Ishikawa (cell line): Measurements from ENCODE around the gene QPRT.

ENCODE experiments used
- CEBPB ChIP-seq: IDR thresholded peaks from 2 replicates; pipeline ENCODE4 v1.6.1; 2012
- CREB1 ChIP-seq: IDR thresholded peaks from 2 replicates; pipeline ENCODE4 v1.6.1; 2012; ENCODE audit warnings: low read depth
- EGR1 ChIP-seq: IDR thresholded peaks from 2 replicates; pipeline ENCODE4 v1.6.1; 2012
- EP300 ChIP-seq: IDR thresholded peaks from 2 replicates; pipeline ENCODE4 v1.6.1; 2012; ENCODE audit warnings: borderline replicate concordance
- FOXM1 ChIP-seq: IDR thresholded peaks from 2 replicates; pipeline ENCODE4 v1.6.1; 2012; ENCODE audit warnings: low read depth, borderline replicate concordance
- NFIC ChIP-seq: IDR thresholded peaks from 2 replicates; pipeline ENCODE4 v1.6.1; 2012
- RAD21 ChIP-seq: IDR thresholded peaks from 2 replicates; pipeline ENCODE4 v1.6.1; 2012; ENCODE audit warnings: low read depth
- TAF1 ChIP-seq: IDR thresholded peaks from 2 replicates; pipeline ENCODE4 v1.6.1; 2012; ENCODE audit warnings: low read depth, mild to moderate bottlenecking
- TCF12 ChIP-seq: IDR thresholded peaks from 2 replicates; pipeline ENCODE4 v1.6.1; 2012; ENCODE audit warnings: low read depth
- TEAD4 ChIP-seq: IDR thresholded peaks from 2 replicates; pipeline ENCODE4 v1.6.1; 2012
- YY1 ChIP-seq: IDR thresholded peaks from 2 replicates; pipeline ENCODE4 v1.6.1; 2012; ENCODE audit warnings: low read depth
- ZBTB7A ChIP-seq: IDR thresholded peaks from 2 replicates; pipeline ENCODE4 v1.6.1; 2012; ENCODE audit warnings: low read depth
- TF ChIP-seq, protein P1 (sequence below): IDR thresholded peaks from 2 replicates; pipeline ENCODE4 v1.6.1; 2012; ENCODE audit warnings: low read depth, mild to moderate bottlenecking
- TF ChIP-seq, protein P2 (sequence below): IDR thresholded peaks from 2 replicates; pipeline ENCODE4 v1.6.1; 2012
- TF ChIP-seq, protein P3 (sequence below): IDR thresholded peaks from 2 replicates; pipeline ENCODE4 v1.6.1; 2012

The QPRT gene

DNA sequence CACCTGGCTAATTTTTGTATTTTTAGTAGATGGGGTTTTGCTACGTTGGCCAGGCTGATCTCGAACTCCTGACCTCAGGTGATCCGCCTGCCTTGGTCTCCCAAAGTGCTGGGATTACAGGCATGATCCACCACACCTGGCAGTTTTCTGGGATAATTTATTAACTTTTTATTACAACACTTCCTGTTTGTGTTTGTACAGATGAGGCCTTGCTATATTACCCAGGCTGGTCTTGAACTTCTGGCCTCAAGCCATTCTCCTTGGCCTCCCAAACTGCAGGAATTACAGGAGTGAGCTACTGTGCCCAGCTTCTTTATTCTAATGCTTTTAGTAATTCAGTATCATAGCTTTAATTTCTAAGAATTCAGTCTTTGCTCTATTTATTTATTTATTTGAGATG, 32.0 kb upstream of the QPRT start:
- TF ChIP-seq EP300 (no peak), TEAD4 (no peak)
- TF ChIP-seq, protein P1, sequence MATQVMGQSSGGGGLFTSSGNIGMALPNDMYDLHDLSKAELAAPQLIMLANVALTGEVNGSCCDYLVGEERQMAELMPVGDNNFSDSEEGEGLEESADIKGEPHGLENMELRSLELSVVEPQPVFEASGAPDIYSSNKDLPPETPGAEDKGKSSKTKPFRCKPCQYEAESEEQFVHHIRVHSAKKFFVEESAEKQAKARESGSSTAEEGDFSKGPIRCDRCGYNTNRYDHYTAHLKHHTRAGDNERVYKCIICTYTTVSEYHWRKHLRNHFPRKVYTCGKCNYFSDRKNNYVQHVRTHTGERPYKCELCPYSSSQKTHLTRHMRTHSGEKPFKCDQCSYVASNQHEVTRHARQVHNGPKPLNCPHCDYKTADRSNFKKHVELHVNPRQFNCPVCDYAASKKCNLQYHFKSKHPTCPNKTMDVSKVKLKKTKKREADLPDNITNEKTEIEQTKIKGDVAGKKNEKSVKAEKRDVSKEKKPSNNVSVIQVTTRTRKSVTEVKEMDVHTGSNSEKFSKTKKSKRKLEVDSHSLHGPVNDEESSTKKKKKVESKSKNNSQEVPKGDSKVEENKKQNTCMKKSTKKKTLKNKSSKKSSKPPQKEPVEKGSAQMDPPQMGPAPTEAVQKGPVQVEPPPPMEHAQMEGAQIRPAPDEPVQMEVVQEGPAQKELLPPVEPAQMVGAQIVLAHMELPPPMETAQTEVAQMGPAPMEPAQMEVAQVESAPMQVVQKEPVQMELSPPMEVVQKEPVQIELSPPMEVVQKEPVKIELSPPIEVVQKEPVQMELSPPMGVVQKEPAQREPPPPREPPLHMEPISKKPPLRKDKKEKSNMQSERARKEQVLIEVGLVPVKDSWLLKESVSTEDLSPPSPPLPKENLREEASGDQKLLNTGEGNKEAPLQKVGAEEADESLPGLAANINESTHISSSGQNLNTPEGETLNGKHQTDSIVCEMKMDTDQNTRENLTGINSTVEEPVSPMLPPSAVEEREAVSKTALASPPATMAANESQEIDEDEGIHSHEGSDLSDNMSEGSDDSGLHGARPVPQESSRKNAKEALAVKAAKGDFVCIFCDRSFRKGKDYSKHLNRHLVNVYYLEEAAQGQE = no peak
- TF ChIP-seq, protein P2, sequence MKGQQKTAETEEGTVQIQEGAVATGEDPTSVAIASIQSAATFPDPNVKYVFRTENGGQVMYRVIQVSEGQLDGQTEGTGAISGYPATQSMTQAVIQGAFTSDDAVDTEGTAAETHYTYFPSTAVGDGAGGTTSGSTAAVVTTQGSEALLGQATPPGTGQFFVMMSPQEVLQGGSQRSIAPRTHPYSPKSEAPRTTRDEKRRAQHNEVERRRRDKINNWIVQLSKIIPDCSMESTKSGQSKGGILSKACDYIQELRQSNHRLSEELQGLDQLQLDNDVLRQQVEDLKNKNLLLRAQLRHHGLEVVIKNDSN = no peak

DNA sequence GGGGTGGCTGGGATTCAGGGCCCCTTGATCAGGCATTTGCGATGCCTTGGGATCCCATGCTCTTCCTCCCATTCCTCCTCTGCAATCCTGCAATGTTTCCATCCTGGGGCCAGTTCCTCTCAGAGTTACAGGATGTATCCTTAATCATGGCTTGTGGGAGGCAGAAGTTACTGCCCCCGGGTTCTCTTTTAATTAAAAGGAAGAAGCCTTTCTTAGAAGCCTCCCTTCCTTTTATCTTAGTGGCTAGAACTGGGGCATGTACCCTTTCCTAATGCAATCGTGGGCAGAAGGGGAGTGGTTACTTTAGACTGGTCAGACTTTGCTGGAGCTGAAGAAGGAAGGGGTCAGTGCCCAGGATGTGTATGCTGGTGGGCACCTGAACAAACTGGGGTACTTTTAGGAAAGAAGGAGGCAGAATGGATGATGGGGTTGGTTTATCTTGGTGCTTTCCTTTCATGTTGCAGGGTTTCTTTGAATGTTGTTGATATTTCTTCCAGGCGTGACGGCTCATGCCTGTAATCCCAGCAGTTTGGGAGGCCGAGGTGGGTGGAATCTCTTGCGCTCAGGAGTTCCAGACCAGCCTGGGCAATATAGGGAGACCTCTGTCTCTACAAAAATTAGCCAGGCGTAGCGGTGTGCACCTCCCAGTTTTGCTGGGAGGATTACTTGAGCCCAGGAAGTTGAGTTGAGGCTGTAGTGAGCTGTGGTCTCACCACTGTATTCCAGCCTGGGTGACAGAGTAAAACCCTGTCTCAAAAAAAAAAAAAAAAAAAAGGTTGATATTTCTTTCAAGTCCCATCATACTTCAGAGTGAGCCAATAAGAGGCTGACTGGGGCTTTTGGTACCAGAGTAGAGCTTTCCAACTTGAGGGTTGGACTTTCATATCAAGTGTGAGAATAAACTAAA, 29.1 kb upstream of the QPRT start:
- TF ChIP-seq, protein P2 = no peak
- TF ChIP-seq NFIC = no peak
- no peak for TF ChIP-seq TAF1
- TF ChIP-seq TCF12 = no peak
- no peak for TF ChIP-seq TEAD4
- no peak for TF ChIP-seq EP300
- no peak for TF ChIP-seq CREB1

DNA sequence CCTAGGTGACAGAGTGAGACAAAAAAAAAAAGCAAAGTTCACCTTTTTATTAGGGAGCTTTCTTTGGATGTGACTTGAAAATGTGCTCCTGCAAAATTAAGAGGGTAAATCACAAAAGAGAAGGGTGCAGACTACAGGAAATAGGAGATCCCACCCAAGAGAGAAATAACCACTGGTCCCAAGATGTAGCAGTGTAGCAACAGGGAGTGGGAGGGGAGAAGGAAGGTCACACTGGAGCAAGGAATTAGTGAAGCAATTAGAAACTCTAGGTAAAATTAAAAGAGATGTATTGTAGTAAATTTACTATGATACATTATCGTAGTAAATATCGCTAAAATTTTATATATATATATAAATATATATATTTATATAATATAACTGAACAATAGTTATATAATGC, 28.2 kb upstream of the QPRT start:
- no peak for TF ChIP-seq YY1
- TF ChIP-seq, protein P2 = no peak
- TF ChIP-seq EGR1 = no peak
- TF ChIP-seq NFIC = no peak
- TF ChIP-seq EP300 = no peak
- no peak for TF ChIP-seq TAF1
- TF ChIP-seq, protein P1 = no peak
- no peak for TF ChIP-seq RAD21
- TF ChIP-seq FOXM1 = no peak

DNA sequence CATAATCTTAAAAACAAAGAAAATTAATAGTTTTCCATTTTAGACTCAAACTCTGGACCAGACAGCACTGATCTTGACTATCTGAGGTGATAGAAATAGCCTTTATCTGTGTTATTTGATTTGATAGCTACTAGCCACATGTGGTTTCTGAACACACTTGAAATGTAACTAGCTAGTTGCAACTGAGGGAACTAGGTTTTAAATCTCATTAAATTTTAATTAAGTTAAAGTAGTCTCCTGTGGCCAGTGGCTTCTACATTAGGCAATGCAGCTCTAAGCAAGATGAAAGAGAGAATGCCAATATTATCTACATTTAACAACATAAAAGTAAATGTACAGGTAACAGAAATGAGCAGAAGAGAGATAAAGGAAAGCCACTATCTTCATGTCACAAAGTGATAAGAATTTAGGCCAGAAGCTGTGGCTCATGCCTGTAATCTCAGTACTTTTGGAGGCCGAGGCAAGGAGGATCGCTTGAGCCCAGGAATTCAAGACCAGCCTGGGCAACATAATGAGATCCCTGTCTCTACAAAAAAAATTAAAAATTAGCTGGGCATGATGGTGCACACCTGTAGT, 27.1 kb upstream of the QPRT start:
- TF ChIP-seq, protein P1 = no peak
- TF ChIP-seq EP300 (no peak), EGR1 (no peak), ZBTB7A (no peak), TEAD4 (no peak), TCF12 (no peak), CREB1 (no peak), TAF1 (no peak), RAD21 (no peak), NFIC (no peak), YY1 (no peak), FOXM1 (no peak), CEBPB (no peak)
- TF ChIP-seq, protein P3, sequence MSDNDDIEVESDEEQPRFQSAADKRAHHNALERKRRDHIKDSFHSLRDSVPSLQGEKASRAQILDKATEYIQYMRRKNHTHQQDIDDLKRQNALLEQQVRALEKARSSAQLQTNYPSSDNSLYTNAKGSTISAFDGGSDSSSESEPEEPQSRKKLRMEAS = no peak
- TF ChIP-seq, protein P2 = no peak
